Measurements from ENCODE around the gene HPSE2. TPM values are rescaled to one million over a fixed set of nuclear protein-coding genes. Genes with fewer than 3 reads are reported as not detected.

Gene HPSE2
- total and polyA plus RNA-seq, 2 of the 8 experiments (the other 6 are each of a cell fraction or from before 2014, with no cell fraction given) = 0.41 to 0.58 TPM

DNA sequence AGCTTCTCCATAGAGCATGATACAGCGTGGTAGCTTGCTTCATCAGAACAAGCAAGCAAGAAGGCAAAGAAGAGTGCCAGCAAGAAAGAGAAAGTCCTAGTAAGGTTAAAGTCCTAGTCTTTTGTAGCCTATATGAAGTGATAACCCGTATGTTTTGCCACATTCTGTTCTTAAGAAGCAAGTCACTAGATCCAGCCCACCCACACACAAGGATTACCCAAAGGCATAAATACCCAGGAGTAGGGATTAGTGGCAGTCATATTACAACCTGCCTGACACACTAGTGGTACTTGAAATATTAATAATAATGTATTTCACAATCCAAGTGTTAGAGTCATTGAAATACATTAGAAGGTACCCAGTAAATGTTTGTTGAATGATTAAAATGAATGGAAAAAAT lies 285.5 kb downstream of the HPSE2 start (continued):
- TF ChIP-seq HDAC6 (IDR thresholded peaks at IDR 0.05; ENCODE audit: low read depth, low read length) = no peak
- TF ChIP-seq GTF2F1 (IDR thresholded peaks at IDR 0.05; ENCODE audit: borderline replicate concordance, low read depth, low read length) = no peak

GRCh38 chr10:98949306-98949705 lies 286.3 kb downstream of the HPSE2 start:
- no peak overlapping the region for H4K91ac ChIP-seq (replicated peaks; ENCODE audit: insufficient read length, low read length)
- FAIRE-seq = no peak

More at GRCh38 chr10:98949306-98949705, 286.3 kb downstream of the HPSE2 start:
- Histone ChIP-seq H2BK5ac (ENCODE audit: low read depth, low read length) (no peak overlapping the region), H3K4me2 (ENCODE audit: insufficient read depth in 1 of 2, low read depth in 2 of 2, low read length in 2 of 2) (no peak overlapping the region), H3K4me3 (ENCODE audit: extremely low read depth in 1 of 4, insufficient read depth in 2 of 4, low read depth in 3 of 4, low read length in 4 of 4) (no peak overlapping the region), H3K4me1 (replicated peaks in 1 of 4; ENCODE audit: control insufficient read depth in 3 of 4, insufficient read depth in 4 of 4, low read length in 3 of 4) (no peaks in the 10 kb centered on the region), H3K79me2 (ENCODE audit: control insufficient read depth in 1 of 2, insufficient read depth in 2 of 2, low read length in 2 of 2) (no peaks in the 10 kb centered on the region), H3K23me2 (ENCODE audit: low read depth, low read length) (peaks cover 2% of the 10 kb centered on the region; the same call in 1 of the 2 replicates), H3K9ac (replicated peaks in 1 of 4; ENCODE audit: extremely low read depth in 1 of 4, low read depth in 3 of 4, low read length in 3 of 4) (no peak overlapping the region), H2AFZ (ENCODE audit: low read length) (no peak overlapping the region), H3K56ac (replicated peaks; ENCODE audit: insufficient read length, low read depth, low read length) (no peak overlapping the region), H4K8ac (ENCODE audit: extremely low read depth, insufficient read depth, low read length) (no peak overlapping the region), H3K4ac (replicated peaks; ENCODE audit: insufficient read length, low read depth, low read length) (no peak overlapping the region), H4K5ac (ENCODE audit: insufficient read length, low read depth, low read length) (no peak overlapping the region), H4K20me1 (replicated peaks in 1 of 2; ENCODE audit: control insufficient read depth in 1 of 2, insufficient read depth in 2 of 2, low read length in 2 of 2) (no peaks in the 10 kb centered on the region), H2BK20ac (ENCODE audit: low read length) (no peak overlapping the region), H3K27me3 (replicated peaks in 1 of 4; ENCODE audit: control insufficient read depth in 3 of 4, extremely low read depth in 1 of 4, insufficient read depth in 3 of 4, low read length in 3 of 4) (no peaks in the 10 kb centered on the region), H2BK12ac (ENCODE audit: low read depth, low read length) (no peak overlapping the region), H3K23ac (ENCODE audit: insufficient read length) (no peak overlapping the region), H3K79me1 (ENCODE audit: low read depth, low read length) (no peaks in the 10 kb centered on the region), H3K18ac (ENCODE audit: extremely low read depth, low read length) (no peak overlapping the region), H3K9me3 (ENCODE audit: insufficient read depth in 2 of 2, low read depth in 1 of 2, low read length in 1 of 2) (no peaks in the 10 kb centered on the region), H3K14ac (ENCODE audit: insufficient read length) (no peak overlapping the region), H2BK15ac (ENCODE audit: low read length) (no peak overlapping the region), H2BK120ac (replicated peaks; ENCODE audit: low read depth, low read length) (no peak overlapping the region), H2AK5ac (ENCODE audit: low read depth, low read length) (no peak overlapping the region), H3K36me3 (ENCODE audit: control insufficient read depth in 2 of 4, insufficient read depth in 4 of 4, low read length in 3 of 4) (no peaks in the 10 kb centered on the region), H3K27ac (ENCODE audit: low read depth, low read length) (no peak overlapping the region)
- DNase-seq (ENCODE audit: low read depth in 1 of 2, low spot score in 2 of 2) = no peak
- ChIA-PET CTCF (ENCODE audit: partially characterized antibody) (no interaction called here), POLR2A (ENCODE audit: partially characterized antibody) (no interaction called here)
- no peak for TF ChIP-seq CBX5 (IDR thresholded peaks at IDR 0.05; ENCODE audit: low read depth, low read length)
- TF ChIP-seq SP1 (IDR thresholded peaks at IDR 0.05; ENCODE audit: low read depth, low read length) = no peak
- no peak for TF ChIP-seq TBP (IDR thresholded peaks at IDR 0.05; ENCODE audit: low read depth, low read length)
- no peak for TF ChIP-seq CEBPB (IDR thresholded peaks at IDR 0.05; ENCODE audit: low read depth, low read length)
- no peak for TF ChIP-seq JUND (IDR thresholded peaks at IDR 0.05; ENCODE audit: low read length)
- no peak for TF ChIP-seq HDAC2 (IDR thresholded peaks at IDR 0.05; ENCODE audit: borderline replicate concordance in 1 of 2, low read depth in 2 of 2, low read length in 2 of 2)
- no peak for TF ChIP-seq TAF7 (optimal IDR thresholded peaks at IDR 0.05; ENCODE audit: borderline replicate concordance, low read depth, low read length)
- no peak for TF ChIP-seq GTF2F1 (IDR thresholded peaks at IDR 0.05; ENCODE audit: borderline replicate concordance, low read depth, low read length)
- no peak for TF ChIP-seq POLR2A (IDR thresholded peaks at IDR 0.05; ENCODE audit: control extremely low read depth in 1 of 2, low read depth in 2 of 2, low read length in 2 of 2)
- no peak for TF ChIP-seq BCL11A (IDR thresholded peaks at IDR 0.05; ENCODE audit: low read depth in 2 of 2, low read length in 2 of 2)
- TF ChIP-seq SAP30 (IDR thresholded peaks at IDR 0.05; ENCODE audit: insufficient read depth, insufficient replicate concordance, low read length) = no peak
- TF ChIP-seq HDAC6 (IDR thresholded peaks at IDR 0.05; ENCODE audit: low read depth, low read length) = no peak

All from H1 (cell line).